ENCODE measurements around the gene SLC35F3. TPM values are rescaled to one million over a fixed set of nuclear protein-coding genes. Genes with fewer than 3 reads are reported as not detected.

SLC35F3 gene
- total and polyA plus RNA-seq, 3 donors from 2014 or later: 0.43 to 0.87 (median 0.47) TPM

DNA sequence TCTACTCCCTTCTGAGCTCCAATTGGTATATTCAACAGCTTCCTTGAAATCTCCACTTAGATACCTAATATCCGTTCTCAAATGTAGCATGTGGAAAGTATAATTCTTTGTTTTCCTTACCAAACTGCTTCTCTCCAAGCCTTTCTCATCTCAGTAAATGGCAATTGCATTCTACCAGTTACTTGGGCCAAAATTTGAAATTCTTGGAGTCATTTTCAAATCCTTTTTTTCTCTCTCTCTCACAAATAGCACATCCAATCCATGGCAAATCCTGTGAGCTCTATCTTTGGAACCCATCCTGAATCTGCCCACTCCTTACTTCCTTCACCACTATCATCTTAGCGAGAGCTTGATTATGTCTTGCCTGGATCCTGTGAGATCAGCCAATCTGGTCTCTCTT is 39.3 kb upstream of the SLC35F3 start:
- H3K27ac ChIP-seq: no peak overlapping the region
- intact Hi-C loops (cut with DNase I; ENCODE audit: low total_unique reads): no loop called here
- H3K9me3 ChIP-seq: no peaks in the 10 kb centered on the region
- no peaks in the 10 kb centered on the region for H3K4me1 ChIP-seq
- no peak overlapping the region for H3K4me3 ChIP-seq
- DNase-seq: no peak
- 90 to 94% methylated on average over 2 of the region's 2 CpGs for WGBS, 2 donors
- no peaks in the 10 kb centered on the region for H3K36me3 ChIP-seq (ENCODE audit: low read depth, missing control alignments)
- no peaks in the 10 kb centered on the region for H3K27me3 ChIP-seq
- TF ChIP-seq, protein P1, sequence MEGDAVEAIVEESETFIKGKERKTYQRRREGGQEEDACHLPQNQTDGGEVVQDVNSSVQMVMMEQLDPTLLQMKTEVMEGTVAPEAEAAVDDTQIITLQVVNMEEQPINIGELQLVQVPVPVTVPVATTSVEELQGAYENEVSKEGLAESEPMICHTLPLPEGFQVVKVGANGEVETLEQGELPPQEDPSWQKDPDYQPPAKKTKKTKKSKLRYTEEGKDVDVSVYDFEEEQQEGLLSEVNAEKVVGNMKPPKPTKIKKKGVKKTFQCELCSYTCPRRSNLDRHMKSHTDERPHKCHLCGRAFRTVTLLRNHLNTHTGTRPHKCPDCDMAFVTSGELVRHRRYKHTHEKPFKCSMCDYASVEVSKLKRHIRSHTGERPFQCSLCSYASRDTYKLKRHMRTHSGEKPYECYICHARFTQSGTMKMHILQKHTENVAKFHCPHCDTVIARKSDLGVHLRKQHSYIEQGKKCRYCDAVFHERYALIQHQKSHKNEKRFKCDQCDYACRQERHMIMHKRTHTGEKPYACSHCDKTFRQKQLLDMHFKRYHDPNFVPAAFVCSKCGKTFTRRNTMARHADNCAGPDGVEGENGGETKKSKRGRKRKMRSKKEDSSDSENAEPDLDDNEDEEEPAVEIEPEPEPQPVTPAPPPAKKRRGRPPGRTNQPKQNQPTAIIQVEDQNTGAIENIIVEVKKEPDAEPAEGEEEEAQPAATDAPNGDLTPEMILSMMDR (IDR thresholded peaks at IDR 0.05): no peak
- TF ChIP-seq POLR2A (IDR thresholded peaks at IDR 0.05): no peak

DNA sequence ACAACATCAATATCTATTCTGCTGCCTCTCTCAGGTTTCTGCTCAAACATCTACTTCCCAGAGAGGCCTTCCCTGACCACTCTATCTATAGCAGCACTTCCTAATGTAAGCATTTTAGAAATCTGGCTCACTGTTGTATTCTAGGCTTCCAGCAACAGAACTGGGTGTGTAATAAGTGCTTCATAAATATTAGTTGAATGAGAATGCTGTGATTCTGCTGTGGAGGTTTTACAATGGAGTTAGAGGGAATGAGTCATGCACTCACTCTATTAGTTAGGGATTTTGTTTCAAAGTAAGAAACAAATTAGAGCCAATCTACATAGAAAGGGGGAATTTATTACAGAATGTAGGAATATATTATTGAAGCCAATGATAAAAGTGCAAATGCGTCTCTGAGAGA is 38.6 kb upstream of the SLC35F3 start:
- H3K36me3 ChIP-seq (ENCODE audit: low read depth, missing control alignments): no peaks in the 10 kb centered on the region
- 91 to 100% methylated on average over 1 of the region's 1 CpG for WGBS, 2 donors
- H3K27me3 ChIP-seq: no peaks in the 10 kb centered on the region
- H3K4me3 ChIP-seq: no peak overlapping the region
- intact Hi-C loops (cut with DNase I; ENCODE audit: low total_unique reads): no loop called here
- no peak for TF ChIP-seq POLR2A (IDR thresholded peaks at IDR 0.05)
- TF ChIP-seq, protein P1 (IDR thresholded peaks at IDR 0.05): no peak
- no peaks in the 10 kb centered on the region for H3K4me1 ChIP-seq
- no peak for DNase-seq
- H3K9me3 ChIP-seq: no peaks in the 10 kb centered on the region
- H3K27ac ChIP-seq: no peak overlapping the region

DNA sequence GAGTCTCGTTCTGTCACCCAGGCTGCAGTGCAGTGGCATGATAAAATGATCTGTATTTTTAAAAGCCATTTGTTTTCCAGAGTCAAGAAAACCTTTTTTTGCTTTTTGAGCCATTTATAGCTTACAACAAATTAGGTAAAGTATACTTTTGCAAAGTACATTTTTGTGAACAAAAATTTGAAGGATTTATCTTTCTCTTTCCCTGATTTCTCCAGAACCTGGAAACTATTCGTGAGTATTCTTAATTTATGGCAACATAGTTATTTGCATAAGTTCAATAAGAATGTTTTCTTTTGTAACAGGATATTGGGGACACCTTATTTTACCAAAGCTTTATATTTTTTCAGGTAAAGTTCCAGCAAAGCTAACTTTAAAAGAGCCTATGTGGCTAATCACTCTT is 37.4 kb upstream of the SLC35F3 start:
- no peak for DNase-seq
- no peak for TF ChIP-seq POLR2A (IDR thresholded peaks at IDR 0.05)
- TF ChIP-seq, protein P1 (IDR thresholded peaks at IDR 0.05): no peak
- WGBS, 2 donors: 76 to 80% methylated on average over 2 of the region's 2 CpGs
- Histone ChIP-seq H3K4me1 (no peaks in the 10 kb centered on the region), H3K36me3 (ENCODE audit: low read depth, missing control alignments) (no peaks in the 10 kb centered on the region), H3K4me3 (no peak overlapping the region), H3K27ac (no peak overlapping the region), H3K9me3 (no peaks in the 10 kb centered on the region), H3K27me3 (no peaks in the 10 kb centered on the region)
- intact Hi-C loops (cut with DNase I; ENCODE audit: low total_unique reads): no loop called here

DNA sequence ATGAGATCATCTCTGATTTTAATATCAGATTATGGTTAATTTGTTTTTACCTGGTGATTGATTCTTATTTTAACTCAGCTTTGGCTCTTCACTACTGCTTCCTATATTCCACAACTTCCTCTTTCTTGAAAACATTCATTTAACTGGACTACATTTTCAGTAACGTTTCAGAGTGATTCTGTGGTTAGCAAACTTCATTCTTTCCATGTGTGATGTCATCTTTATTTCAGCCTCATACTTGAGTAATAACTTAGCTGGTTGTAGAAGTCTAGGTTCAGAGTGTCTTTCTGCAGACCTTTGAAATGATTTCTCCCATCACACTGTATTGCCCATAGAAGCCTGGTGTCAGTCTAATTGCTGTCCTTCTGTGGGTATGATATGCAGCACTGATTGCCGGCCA is 36.0 kb upstream of the SLC35F3 start:
- no peak for DNase-seq
- Histone ChIP-seq H3K4me3 (no peak overlapping the region), H3K36me3 (ENCODE audit: low read depth, missing control alignments) (no peaks in the 10 kb centered on the region), H3K9me3 (no peaks in the 10 kb centered on the region), H3K27me3 (no peaks in the 10 kb centered on the region), H3K27ac (no peak overlapping the region), H3K4me1 (no peaks in the 10 kb centered on the region)
- intact Hi-C loops (cut with DNase I; ENCODE audit: low total_unique reads): no loop called here
- TF ChIP-seq POLR2A (IDR thresholded peaks at IDR 0.05): no peak
- TF ChIP-seq, protein P1 (IDR thresholded peaks at IDR 0.05): no peak
- 82 to 86% methylated on average over 2 of the region's 2 CpGs for WGBS, 2 donors

DNA sequence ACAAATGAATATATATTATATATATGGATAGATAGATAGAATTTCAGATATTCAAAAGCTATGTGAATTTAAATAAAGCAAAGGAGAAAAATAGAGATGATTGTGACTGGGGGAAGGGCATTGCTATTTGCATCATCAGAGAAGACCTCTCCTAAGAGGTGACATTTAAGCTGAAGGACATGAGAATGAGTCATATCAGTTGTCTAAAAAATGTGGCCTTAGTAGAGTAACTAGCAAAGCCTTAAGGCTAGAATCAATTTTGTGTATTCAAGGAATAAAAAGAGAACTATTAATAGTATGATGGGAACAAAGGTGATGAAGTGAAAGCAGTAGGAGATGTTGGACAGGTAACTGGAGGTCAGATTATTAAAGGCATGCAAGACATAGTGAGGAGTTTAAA is 34.8 kb upstream of the SLC35F3 start:
- no peaks in the 10 kb centered on the region for H3K9me3 ChIP-seq
- intact Hi-C loops (cut with DNase I; ENCODE audit: low total_unique reads): no loop called here
- TF ChIP-seq, protein P1 (IDR thresholded peaks at IDR 0.05): no peak
- no peak for TF ChIP-seq POLR2A (IDR thresholded peaks at IDR 0.05)
- H3K27me3 ChIP-seq: no peaks in the 10 kb centered on the region
- H3K36me3 ChIP-seq (ENCODE audit: low read depth, missing control alignments): no peaks in the 10 kb centered on the region
- no peak for DNase-seq
- no peaks in the 10 kb centered on the region for H3K4me1 ChIP-seq
- H3K27ac ChIP-seq: no peak overlapping the region
- no peak overlapping the region for H3K4me3 ChIP-seq
